Hematopoietic multipotent progenitor cell treated with erythropoietin and hydrocortisone succinate and interleukin-3 and kit ligand, for 6 days (in vitro differentiated cells): Measurements from ENCODE around the gene HOXB4.

Experiments used
- DNase-seq: peaks from one replicate; pipeline ENCODE4 v3.0.0-alpha.2; 2015

Gene HOXB4

GRCh38 chr17:48613862-48614694, 35.9 kb upstream of the HOXB4 start:
- DNase-seq, result no peak

- peak; percentile 66 for DNase-seq
Observed at GRCh38 chr17:48612854-48613691, 34.9 kb upstream of the HOXB4 start.

- DNase-seq, result peak; percentile 45
Observed at GRCh38 chr17:48612456-48612853, 34.3 kb upstream of the HOXB4 start.

- DNase-seq, result no peak
Observed at GRCh38 chr17:48611681-48612455, 33.7 kb upstream of the HOXB4 start.

GRCh38 chr17:48611213-48611612, 33.1 kb upstream of the HOXB4 start:
- DNase-seq, result no peak

- peak; percentile 62 for DNase-seq
Observed at GRCh38 chr17:48610282-48611211, 32.4 kb upstream of the HOXB4 start, which contains the start of gene HOXB7. Gene HOXB7 (minus strand): TSS chr17:48611017. CDS start chr17:48610918, 99 bp downstream.

GRCh38 chr17:48609759-48610281, 31.7 kb upstream of the HOXB4 start:
- DNase-seq, result no peak

GRCh38 chr17:48609033-48609432, 30.9 kb upstream of the HOXB4 start:
- DNase-seq, result no peak

GRCh38 chr17:48608494-48608834, 30.3 kb upstream of the HOXB4 start:
- no peak for DNase-seq

- DNase-seq, result no peak
Observed at GRCh38 chr17:48606892-48607614, 28.9 kb upstream of the HOXB4 start.

- no peak for DNase-seq
Observed at GRCh38 chr17:48605991-48606891, 28.1 kb upstream of the HOXB4 start.

- no peak for DNase-seq
Observed at GRCh38 chr17:48605409-48605919, 27.3 kb upstream of the HOXB4 start.

- DNase-seq, result no peak
Observed at GRCh38 chr17:48604770-48605329, 26.7 kb upstream of the HOXB4 start, which contains the start of gene HOXB6. Gene HOXB6 (minus strand): TSS chr17:48604986. CDS start chr17:48598150, 6,836 bp downstream.

GRCh38 chr17:48603959-48604769, 26.0 kb upstream of the HOXB4 start:
- DNase-seq, result no peak

- DNase-seq, result no peak
Observed at GRCh38 chr17:48601539-48602425, 23.6 kb upstream of the HOXB4 start.

- DNase-seq, result no peak
Observed at GRCh38 chr17:48601207-48601538, 23.0 kb upstream of the HOXB4 start.
